GM18873 (cell line): ENCODE data around the gene SFMBT1.
"Not testable (repeated sequence)": the region's sequence is repeated elsewhere in the genome, so short reads cannot be mapped to it uniquely, and the experiment has no call there.

ENCODE experiments used
- ATAC-seq: cut with Tn5 transposase; IDR thresholded peaks from one replicate; pipeline ENCODE4 v1.9.1; 2021; ENCODE audit warnings: mild to moderate bottlenecking, moderate library complexity, moderate number of reproducible peaks; ENCODE audit not compliant: unreplicated experiment, low FRiP score

The SFMBT1 gene

DNA sequence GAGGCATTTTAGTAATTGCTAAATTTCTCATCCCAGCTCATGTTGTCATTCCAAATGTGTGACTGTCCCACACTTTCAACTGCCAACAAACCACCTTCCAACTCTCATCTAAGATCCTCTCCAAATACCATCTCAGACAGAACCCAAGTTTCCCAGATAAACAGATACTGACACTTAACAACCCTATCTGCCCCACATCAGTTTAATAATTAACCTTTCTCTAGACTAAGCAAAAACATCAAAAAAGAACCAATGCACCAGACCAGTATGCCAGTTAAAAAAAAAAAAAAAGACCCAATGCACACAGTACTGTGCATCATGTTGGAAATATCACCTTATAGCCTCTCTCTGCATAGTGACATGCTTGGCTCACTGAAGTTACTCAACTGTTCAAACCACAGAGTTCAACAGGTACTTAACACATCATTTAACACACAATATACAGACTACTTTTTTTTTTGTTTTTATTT is 5.5 kb downstream of the SFMBT1 start:
- ATAC-seq = no peak

DNA sequence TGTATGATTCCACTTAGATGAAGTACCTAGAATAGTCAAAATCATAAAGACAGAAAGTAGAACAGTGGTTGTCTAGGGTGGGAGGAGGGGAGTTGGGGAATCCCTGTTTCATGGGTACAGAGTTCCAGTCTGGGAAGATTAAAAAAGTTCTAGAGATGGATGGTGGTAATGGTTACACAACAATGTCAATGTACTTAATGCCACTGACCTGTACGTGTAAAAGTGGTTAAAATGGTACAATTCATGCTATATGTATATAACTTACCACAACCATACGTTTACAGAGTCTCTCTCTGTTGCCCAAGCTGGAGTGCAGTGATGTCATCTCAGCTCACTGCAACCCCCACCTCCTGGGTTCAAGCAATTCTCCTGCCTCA is 6.5 kb downstream of the SFMBT1 start:
- no peak for ATAC-seq

DNA sequence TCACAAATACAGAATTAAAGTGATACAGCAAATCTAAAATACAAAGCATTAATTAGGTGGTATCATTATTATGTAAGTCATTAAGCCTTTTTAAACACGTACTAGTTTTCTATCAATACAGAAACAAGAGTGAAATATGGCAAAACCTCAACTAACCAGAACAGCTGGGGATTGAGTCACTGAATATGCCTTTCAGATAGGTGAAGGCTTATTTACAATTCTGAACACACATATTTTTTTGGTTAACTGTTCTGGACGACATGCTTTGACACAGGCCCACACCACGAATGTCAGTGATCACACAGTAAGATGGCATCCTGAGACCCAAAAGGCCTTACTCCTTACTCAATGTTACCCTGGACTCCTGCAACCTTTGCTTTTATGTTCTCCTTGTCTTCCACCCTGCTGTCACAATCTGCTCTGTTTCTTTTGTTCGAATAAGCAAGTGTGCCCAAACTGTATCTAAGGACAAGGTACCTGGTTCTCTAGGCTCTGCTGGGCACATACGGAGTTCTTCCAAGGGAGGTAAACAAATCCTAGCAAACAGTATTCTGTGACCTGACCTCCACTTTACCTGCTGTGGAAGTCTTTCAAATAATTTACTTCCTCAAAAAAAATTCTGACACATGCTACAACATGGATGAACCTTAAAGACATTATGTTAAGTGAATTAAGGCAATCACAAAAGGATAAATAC is 7.0 kb downstream of the SFMBT1 start:
- ATAC-seq = no peak

DNA sequence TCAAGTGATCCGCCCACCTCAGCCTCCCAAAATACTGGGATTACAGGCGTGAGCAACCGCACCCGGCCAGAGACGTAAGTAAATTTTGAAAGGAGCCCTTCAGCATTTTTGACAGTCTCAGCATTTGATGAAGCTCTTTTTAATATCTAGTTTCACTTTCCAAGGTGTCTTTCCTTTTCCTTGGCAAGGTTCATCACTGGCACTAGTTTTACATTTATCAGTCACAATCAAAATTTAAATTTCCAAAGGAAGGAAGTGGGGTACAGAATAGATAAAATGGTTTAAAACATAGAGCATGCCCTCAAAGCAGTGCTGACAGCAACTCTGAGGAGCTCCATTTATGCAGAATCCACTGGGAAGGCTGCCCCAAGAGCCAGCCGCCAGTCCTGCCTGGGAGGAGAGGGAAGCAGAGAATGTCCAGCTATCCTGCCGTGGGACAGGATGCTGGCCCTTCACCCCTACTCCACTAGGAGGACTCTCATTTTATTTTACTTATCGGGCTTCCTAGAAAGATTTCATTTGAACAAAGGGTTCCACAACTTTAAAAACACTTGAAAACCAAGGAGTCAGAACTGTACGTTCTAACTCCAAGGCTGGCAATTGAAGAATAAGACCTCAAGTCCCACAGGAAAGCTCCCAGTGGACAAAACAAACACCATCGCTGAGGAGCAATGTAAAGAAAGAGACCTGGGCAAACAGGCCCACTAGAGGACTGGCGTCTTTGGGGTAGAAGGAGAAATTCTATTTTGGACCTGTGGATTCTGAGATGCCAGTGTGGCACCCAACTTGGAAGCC is 9.9 kb downstream of the SFMBT1 start:
- ATAC-seq = no peak

DNA sequence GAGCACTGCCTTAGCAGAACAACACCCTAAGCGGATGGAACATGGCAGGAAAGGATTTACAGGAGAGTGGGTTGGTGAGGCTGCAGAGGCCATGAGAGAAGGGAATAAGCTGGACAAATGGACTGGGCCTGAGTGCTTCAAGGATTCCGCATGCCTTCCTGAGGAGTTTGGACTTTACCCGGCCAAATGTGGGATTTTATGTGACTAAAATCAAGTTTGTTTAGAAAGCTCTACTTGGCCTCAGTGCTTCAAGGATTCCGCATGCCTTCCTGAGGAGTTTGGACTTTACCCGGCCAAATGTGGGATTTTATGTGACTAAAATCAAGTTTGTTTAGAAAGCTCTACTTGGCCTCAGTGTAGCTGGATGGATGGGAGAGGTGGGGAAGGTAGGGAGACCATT is 10.9 kb downstream of the SFMBT1 start:
- ATAC-seq = not testable (repeated sequence)

DNA sequence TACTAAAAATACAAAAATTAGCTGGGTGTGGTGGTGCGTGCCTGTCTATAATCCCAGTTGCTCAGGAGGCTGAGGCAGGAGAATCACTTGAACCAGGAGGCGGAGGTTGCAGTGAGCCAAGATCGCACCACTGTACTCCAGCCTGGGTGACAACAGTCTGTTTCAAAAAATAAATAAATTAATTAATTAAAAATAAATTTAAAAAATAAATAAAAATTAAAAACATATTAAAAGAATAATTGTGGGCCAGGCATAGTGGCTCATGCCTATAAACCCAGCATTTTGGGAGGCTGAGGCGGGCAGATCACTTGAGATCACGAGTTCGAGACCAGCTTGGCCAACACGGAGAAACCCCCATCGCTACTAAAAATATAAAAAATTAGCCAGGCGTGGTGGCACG is 11.5 kb downstream of the SFMBT1 start:
- ATAC-seq = not testable (repeated sequence)

DNA sequence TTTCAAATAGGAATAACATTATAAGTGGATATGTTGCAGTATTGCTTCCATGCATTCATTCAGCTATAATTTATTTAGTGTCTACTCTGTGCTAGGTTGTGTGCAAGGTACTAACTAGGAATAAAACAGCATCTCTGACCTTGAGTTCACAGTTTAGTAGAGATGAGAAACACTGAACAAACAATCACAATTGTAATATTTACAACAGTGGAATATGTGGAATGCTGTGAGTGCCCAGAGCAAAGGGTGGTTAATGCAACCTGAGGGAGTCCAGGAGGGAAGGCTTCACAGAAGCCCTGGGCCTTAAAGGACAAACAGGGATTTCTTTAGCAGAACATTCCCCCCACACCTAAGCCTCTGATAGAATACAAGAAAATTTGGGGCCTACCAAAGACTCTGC is 13.3 kb downstream of the SFMBT1 start:
- ATAC-seq = no peak

DNA sequence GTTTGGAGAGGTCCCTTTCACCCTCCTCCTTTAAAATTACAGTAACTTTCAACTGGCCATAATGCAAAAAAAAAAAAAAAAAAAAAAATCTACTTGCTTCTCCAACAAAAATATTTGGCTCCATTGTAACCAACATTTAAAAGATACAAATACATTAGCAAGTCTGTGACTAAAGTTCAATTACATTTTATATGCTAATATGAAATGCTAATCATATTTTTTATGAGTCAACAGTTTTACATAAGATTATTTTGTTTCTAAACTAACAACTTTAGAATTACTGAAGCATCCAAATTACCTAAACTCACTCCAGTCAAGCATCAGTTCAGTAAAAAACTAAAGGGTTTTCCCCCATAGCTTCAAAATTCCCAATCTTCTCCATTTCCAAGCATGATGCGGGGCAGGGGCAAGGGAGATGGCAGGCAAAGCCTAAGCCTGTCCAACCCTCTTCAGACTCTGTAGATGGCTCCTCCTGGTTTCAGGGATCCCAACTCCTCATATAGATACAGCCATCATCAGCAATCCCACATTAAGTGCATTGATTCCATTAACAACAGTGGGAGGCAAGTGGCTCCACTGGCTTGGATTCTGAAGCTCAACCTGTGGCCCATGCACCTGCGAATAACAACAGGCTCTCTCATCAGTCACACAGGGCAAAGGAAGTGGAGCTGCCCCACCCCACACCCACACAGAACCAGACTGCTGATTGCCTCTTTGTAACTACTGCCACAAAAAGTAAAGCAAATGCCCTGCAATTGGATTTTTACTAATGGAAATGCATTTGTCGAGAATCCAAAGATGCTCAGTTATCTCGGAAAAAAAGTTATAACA is 15.0 kb downstream of the SFMBT1 start:
- ATAC-seq = no peak

DNA sequence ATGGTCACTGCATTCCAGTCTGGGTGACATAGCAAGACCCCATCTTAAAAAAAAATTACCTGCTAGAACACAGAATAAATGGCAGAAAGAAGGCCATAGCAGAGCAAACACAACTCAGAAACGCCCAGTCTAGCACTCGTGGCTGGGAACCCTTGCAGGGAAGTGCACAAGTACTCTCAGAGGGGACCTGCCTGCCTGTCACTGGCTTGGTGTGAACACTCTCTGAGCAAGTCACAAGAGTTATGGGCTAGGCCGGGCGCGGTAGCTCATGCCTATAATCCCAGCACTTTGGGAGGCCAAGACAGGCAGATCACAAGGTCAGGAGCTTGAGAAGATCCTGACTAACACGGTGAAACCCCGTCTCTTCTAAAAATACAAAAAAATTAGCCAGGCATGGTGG is 17.2 kb downstream of the SFMBT1 start:
- ATAC-seq = no peak

DNA sequence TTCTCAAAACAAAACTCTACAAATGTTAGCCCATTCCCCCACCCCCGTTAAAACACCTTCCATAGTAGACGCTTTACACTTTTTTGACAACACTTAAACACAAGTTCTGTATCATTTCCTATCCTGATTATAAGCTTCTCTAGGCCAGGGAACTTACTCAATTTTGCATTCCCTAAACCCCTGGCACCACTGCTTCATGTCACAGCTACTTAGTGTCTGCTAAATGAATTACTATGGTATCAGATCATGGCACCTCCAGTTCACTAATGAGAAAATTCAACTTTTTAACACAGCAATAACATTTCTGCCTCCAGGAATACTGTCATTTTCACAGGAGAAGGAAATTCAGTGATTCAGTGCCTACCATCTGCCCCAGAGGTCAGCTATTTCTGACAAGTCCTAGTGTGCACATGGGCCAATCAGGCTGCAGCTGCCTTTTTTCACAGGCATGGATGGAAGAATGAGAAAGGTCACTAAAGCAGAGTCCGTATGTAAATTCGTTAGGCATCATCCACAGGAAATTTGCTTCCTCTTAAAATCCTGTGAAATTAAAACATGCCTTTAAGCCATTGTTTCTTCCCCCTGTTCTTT is 18.5 kb downstream of the SFMBT1 start:
- no peak for ATAC-seq

DNA sequence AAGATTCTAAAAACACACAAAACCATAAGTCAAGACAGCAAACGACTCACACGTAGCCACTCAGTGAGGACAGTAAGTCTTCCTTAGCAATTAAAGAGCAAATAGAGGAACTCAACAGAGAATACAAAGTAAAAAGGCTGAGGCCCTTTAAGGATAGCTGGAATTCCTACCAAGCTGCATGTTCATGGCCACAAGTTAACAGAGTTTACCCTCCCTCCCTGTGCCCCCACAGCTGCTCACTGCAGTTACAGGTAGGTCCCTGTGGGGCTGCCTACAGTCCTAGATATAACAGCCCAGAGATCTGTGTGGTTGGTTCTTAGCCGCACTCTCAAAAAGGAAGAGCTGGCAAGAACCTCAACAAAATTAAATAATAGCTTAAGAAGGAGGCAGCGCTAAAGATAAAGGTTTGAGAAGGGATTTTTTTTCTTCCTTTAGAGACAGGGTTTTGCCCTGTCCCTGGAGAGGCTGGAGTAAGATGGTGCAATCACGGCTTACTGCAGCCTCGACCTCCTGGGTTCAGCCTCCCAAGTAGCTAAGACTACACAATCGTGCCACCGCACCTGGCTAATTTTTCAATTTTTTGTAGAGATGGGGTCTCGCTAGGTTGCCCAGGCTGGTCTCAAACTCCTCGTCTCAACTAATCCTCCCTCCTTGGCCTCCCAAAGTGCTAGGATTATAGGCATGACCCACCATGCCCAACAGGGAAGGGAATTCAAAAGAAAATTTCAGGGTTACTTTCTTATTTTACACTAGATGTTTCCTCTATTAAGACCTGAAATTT is 19.3 kb downstream of the SFMBT1 start:
- no peak for ATAC-seq

DNA sequence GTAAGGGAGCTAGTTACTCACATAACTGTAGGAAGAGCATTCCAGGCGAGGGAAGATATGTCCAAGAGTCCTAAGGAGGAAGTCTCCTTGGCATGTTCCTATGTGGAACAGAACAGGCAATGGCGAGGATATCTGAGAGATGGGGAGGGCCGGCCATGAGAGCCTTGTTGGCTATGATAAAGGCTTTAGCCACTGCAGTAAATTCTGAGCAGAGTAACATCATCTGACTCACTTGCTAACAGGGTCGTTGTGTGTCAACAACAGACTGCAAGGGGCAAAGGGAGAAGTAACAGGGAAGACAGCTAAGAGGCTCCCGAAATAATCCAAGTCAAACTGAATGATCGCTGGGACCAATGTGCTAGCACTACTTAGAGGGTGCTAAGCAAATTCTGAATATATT is 21.6 kb downstream of the SFMBT1 start:
- ATAC-seq = no peak

DNA sequence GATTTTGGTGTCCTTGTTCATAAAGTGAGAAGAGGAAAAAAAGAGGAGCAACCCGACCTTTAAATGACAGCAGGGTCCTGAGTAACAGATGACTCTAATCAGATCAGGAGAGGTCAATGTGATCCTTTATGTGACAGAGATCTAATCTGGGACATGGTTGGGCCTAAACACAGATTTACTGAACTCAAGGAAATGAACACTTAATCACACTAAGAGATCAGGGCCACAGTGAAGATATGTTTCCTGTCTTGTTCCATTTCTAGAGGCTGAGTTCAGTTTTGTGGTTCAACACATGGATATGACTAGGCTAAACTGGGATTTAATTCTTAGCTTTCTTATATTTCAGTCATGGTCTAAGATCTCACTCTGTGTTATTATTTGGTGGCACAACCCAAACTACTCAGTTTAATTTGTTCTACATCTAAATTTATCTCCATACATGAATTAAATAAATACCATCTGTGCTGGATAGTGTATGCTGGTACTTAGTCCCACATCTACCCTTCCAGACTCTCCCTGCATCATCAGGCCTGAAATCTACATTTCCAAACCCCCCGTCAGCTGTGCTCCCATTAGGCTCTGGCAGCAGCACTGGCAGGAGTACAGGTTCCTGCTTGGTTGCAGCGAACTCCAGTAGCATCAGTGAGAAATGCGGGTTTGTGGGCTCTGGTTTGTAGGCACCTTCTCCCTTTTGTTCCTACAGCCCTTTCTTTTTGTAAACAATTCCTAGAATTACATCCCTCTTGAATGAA is 22.6 kb downstream of the SFMBT1 start:
- ATAC-seq = no peak

DNA sequence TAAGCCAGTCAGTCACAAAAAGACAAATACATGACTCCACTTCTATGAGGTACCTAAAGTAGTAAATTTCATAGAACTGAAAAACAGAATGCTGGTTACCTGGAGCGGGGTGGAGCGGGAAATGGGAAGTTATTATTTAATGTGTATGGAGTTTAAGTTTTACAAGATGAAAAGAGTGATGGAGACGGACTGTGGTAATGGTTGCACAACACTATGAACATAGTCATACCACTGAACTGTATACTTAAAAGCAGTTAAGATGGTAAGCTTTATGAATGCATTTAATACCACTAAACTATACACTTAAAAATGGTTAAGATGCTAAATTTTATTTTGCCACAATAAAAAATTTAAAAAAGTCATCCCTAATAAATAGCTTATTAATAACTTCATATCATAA is 23.2 kb downstream of the SFMBT1 start:
- ATAC-seq = no peak

DNA sequence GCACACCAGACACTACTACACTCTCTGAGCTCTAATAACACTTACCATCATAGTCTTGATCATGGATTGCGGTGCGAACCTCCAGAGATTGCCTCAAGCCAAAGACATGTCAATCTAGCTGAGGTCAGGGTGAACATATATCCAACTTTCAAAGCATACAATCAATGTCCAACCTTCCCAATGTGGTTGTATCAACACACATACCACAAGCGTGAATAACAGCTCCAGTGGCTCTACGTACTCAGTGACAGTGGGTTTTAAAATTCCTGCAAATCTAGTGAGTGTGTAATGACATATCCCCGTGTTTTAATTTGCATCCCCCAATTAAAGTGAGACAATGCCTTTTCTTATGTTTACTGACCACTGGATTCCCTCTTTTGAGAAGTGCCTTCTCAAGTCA is 29.6 kb downstream of the SFMBT1 start:
- no peak for ATAC-seq

DNA sequence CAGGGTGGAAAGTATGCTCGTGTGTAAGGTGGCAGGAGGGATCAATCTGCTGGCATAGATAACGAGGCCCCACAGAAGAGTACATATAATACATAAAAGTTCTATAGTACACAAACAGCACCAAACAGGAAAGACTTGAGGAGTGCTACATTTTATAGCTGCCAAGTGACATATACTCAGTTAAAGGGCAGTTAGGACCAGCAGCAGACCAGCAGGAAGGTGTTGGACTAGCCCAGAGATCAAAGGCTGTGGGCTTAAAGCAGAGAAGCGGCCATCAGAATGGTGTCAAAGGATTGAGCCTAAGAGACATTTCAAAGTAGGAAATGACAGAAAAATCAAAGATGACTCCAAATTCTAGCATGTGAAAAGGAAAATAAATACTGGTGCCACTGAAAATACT is 34.5 kb downstream of the SFMBT1 start:
- ATAC-seq = no peak

DNA sequence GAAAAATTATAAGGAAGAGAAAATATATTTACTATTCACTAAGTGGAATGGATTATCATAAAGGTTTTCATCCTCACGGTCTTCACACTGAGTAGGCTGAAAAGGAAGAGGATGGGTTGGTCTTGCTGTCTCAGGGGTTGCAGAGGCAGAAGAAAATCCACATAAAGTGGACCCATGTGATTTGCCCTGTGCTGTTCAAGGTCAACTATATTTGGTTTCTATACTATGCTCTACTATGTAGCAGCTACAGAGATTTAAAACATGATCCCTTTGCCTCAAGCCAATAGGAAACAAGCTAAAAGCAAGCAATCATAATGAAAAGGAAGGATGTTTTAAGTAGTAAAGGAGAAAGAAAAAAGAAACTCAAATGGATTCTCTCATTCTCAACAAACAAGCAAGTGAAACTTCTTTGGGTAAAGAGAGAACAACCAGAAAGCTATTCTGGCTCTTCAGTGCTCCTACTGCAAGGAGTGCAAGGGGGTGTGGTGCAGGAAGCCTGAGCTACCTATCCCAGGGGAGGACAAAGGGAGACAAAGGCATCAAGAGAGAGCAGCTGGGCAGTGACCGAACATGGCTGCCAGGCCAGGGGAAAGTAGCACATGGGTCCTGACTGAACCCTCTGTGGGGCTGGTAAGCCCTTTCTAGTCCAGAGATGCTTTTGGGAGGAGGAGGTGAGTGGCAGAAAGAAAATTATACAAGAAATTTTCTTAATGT is 35.9 kb downstream of the SFMBT1 start:
- no peak for ATAC-seq

DNA sequence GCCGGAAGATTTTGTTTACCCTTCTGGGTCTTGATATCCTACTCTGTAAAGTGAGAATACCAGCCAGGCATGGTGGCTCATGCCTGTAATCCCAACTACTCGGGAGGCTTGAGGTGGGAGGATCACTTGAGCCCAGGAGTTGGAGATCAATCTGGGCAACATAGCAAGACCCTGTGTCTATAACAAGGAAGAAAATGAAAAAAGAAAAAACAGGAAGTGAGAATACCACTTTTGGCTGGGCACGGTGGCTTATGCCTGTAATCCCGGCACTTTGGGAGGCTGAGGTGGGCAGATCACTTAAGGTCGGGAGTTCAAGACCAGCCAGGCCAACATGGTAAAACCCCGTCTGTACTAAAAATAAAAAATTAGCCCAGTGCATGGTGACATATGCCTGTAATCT is 36.9 kb downstream of the SFMBT1 start:
- no peak for ATAC-seq
